GM12874 (cell line): ENCODE data around the gene CFAP410.

Experiments
- TF ChIP-seq, protein P1 (sequence below): IDR thresholded peaks from 2 replicates; pipeline ENCODE4 v1.5.1; 2011; ENCODE audit warnings: low read depth, mild to moderate bottlenecking, control low read depth, low read length, moderate library complexity; ENCODE audit not compliant: insufficient read depth

The CFAP410 gene

DNA sequence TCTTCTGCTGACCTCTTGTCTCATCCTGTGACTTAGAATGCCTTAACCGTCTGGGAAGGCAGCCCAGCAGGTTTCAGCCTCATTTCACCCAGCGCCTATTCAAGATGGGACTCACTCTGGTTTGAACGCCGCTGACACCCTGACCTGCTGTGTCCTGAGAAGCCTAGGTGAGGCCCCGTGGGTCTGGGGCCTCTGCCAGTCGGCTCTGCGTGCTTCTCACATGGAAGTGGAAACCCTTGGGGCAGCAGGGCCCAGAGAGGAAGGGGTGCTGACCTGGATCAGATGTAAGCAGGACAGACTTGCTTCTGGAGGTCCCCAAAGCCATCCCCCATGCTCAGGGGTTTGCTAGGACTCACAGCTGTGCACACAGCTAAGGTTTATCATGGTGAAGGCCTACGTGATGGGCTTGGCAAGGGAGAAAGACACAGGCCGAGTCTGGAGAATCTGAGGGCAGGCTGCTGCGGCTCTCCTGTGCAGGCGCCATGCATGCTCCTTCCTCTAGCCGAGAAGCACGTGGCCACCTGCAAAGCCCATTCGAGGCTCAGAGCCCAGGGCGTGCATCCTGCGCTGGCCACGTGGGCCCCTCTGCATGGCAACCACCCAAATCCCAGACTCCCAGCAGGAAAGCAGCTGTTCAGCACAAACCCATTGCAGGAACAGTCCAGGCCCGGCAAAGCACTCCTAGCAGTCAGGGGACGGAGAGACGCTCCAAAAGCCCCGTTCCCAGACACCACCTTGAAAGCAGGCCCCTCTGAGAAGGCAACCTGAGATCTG, 18.1 kb upstream of the CFAP410 start:
- TF ChIP-seq, protein P1, sequence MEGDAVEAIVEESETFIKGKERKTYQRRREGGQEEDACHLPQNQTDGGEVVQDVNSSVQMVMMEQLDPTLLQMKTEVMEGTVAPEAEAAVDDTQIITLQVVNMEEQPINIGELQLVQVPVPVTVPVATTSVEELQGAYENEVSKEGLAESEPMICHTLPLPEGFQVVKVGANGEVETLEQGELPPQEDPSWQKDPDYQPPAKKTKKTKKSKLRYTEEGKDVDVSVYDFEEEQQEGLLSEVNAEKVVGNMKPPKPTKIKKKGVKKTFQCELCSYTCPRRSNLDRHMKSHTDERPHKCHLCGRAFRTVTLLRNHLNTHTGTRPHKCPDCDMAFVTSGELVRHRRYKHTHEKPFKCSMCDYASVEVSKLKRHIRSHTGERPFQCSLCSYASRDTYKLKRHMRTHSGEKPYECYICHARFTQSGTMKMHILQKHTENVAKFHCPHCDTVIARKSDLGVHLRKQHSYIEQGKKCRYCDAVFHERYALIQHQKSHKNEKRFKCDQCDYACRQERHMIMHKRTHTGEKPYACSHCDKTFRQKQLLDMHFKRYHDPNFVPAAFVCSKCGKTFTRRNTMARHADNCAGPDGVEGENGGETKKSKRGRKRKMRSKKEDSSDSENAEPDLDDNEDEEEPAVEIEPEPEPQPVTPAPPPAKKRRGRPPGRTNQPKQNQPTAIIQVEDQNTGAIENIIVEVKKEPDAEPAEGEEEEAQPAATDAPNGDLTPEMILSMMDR = no peak

DNA sequence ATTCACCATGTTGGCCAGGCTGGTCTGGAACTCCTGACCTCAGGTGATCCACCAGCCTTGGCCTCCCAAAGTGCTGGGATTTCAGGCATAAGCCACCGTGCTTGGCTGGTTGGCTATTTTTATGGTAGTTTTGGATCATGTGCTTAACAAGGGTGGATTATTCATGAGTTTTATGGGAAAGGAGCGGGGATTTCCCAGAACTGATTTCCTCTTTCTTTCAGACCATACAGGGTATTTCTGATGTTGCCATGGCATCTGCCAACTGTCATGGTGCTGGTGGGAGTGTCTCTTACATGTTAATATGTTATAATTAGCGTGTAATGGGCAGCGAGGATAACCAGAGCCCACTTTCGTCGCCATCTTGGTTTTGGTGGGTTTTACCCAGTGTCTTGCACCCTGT, 17.4 kb upstream of the CFAP410 start:
- TF ChIP-seq, protein P1 = no peak

DNA sequence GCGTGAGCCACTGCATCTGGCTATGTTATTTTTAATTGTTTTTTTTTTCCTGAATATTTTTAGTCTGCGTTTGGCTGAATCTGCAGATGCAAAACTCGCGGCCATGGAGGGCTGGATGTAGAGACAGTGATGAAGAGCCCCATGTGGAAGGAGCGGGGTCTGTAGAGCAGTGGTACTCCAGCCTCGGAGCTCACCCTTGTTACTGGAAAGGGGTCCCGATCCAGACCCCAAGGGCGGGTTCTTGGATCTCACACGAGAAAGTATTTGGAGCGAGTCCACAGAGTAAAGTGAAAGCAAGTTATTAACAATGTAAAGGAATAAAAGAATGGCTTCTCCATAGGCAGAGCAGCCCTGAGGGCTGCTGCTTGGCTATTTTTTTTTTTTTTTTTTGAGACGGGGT, 17.0 kb upstream of the CFAP410 start:
- TF ChIP-seq, protein P1 = no peak

DNA sequence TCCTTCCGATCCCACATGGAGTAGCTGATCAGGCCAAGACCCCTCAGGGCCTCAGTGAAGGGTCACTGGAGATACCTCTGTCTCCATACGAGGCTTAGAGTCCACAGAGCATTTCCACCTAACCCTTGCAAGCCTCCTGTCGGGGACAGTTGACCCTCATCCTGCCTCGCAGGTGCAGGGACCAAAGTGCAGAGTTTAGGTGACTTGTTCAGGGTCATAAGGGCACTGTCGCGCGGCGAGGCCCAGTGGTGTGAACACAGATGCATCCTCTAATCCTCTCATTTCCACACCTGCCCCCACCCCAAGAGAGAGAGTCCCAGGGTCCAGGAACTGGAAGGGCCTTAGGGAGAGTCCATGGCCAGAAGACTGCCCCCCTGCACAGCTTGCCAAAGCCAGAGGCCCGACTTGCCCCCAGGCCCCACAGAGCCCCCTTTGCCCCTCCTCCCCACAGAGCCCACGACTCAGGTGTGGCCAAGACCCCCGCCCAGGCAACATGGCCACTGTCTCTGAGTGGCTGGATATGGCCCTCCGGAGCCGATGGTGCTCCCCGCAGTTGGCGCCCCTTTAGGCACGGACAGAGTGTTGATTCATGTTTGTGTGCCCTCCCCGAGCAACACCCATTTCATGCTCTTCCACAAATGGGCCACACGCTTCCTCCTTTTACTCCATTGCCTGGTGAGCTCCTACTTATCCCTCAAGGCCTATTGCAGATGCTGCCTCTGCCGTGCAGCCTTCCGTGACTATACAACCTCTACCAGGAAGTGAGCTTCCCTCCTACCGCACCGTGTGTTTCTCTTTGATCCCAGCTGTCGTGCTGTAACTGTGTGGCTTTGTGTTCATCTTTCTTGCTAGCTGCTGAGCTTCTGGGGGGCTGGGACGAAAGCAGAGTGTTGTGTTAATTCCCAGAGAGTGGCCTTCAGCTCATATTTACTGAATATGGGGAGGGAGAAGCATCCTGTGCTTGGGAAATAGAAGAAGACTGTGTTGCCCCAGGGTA, 15.9 kb upstream of the CFAP410 start:
- TF ChIP-seq, protein P1 = no peak

DNA sequence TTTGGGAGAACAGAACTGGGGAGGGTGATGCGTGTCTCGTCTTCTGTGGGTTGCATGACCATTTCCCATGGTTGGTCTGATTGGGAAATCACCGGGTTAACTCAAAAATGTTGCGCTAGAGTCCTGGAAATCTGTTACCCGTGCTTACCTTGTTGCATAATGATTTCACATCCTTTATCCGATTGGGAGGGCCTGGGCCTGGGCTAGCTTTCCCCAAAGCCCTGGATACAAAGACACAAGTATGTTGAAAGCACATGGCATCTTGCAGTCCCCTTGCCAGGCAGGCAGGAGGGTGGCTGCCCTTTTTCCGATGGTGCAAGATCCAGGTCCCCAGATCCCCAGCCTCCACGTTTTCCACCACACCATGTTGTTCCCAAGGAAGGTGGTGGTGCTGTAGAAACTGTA, 14.8 kb upstream of the CFAP410 start:
- TF ChIP-seq, protein P1 = no peak

DNA sequence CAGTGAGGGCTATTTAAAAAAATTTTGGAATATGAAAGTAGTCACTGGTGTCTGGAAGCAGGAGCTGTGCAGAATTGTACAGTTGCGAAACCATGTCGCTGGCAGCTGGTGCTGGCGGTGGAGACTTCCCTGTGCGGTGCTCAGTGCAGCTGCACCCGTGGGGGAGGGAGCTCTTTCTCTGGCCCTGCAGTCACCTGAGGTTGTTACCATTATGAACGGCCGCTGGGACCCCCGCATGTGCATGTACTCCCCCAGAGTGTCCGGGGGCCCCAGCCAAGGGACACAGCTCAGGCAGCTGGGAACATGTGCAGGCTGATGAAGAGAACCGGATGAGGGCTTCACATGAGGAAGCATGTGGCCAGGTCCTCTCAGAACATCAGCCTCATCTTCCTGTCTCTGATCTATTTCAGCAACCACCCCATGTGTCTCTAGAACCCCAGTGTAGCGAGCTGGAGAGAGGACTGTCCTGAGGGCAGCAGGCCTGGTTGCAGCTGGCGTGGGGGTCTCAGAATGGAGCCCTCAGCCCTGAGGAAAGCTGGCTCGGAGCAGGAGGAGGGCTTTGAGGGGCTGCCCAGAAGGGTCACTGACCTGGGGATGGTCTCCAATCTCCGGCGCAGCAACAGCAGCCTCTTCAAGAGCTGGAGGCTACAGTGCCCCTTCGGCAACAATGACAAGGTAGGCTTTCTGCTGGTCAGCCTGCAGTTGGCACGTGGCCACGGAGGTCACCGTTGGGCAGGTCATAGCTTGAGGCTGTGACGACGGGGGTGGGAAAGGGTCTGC, 14.2 kb upstream of the CFAP410 start, which contains the start of gene TRPM2:
TSS of gene TRPM2 (plus strand) at position 431 of the 780 bp plus-strand sequence. CDS start at position 511, 80 bp downstream.
- TF ChIP-seq, protein P1 = no peak
